PC-9 (cell line): ENCODE results near the gene ZFP91. TPM values are rescaled to one million over a fixed set of nuclear protein-coding genes. Genes with fewer than 3 reads are reported as not detected.

Experiments used
- BruUV-seq: library from RNA; stranded (reverse); fragments of 400-500 nt; replicated peaks from 2 replicates; lab custom pipeline; 2021; lab: Mats Ljungman, UMichigan
- CTCF ChIA-PET: fragments of 300-600 bp; sonication (Branson Sonifier 250); formaldehyde crosslinking; loops from one replicate; lab custom pipeline; 2022; ENCODE audit warnings: antibody characterized with exemption; lab: Charles Lee
- POLR2A ChIA-PET: fragments of 300-600 bp; sonication (Branson Sonifier 250); formaldehyde crosslinking; loops from one replicate; lab custom pipeline; 2022; ENCODE audit warnings: antibody characterized with exemption; ENCODE audit not compliant: unreplicated experiment; lab: Charles Lee
- DNase-seq, 2 experiments: peaks; one replicate each; pipeline versions ENCODE4 v3.0.0 to v3.0.0-alpha.2; 2015 to 2022; ENCODE audit warnings: mixed read lengths in 1 of 2
- H2AFZ ChIP-seq: fragments of 200-600 bp; sonication (generic); 2 replicates; pipeline ENCODE4 v1.8.1; 2017; ENCODE audit warnings: antibody characterized with exemption
- H3F3A ChIP-seq: fragments of 200-600 bp; sonication (generic); 2 replicates; pipeline ENCODE4 v1.8.1; 2017; ENCODE audit warnings: antibody characterized with exemption, mild to moderate bottlenecking, low read depth; ENCODE audit not compliant: insufficient read depth
- H3K27ac ChIP-seq: fragments of 200-600 bp; sonication (generic); 2 replicates; pipeline ENCODE4 v1.6.1; 2016; ENCODE audit warnings: mixed run types
- H3K27me3 ChIP-seq: fragments of 200-600 bp; sonication (generic); 2 replicates; pipeline ENCODE4 v1.6.1; 2016; ENCODE audit warnings: low read depth, mixed run types; ENCODE audit not compliant: insufficient read depth
- H3K36me3 ChIP-seq: fragments of 200-600 bp; sonication (generic); 2 replicates; pipeline ENCODE4 v1.6.1; 2016; ENCODE audit warnings: low read depth, mixed run types
- H3K4me1 ChIP-seq: fragments of 200-600 bp; sonication (generic); replicated peaks from 2 replicates; pipeline ENCODE4 v1.6.1; 2016; ENCODE audit warnings: mixed run types; ENCODE audit not compliant: insufficient read depth
- H3K4me2 ChIP-seq: fragments of 200-600 bp; sonication (generic); 2 replicates; pipeline ENCODE4 v1.6.1; 2017; ENCODE audit warnings: mixed run types
- H3K4me3 ChIP-seq: fragments of 200-600 bp; sonication (generic); 2 replicates; pipeline ENCODE4 v1.6.1; 2016; ENCODE audit warnings: mixed run types
- H3K79me2 ChIP-seq: fragments of 200-600 bp; sonication (generic); 2 replicates; pipeline ENCODE4 v1.6.1; 2017; ENCODE audit warnings: low read depth, mixed run types
- H3K9me2 ChIP-seq: fragments of 200-600 bp; sonication (generic); 2 replicates; pipeline ENCODE4 v1.8.1; 2017; ENCODE audit warnings: mild to moderate bottlenecking; ENCODE audit not compliant: insufficient read depth
- H3K9me3 ChIP-seq: fragments of 200-600 bp; sonication (generic); 2 replicates; pipeline ENCODE4 v1.8.1; 2016; ENCODE audit warnings: low read depth; ENCODE audit not compliant: insufficient read depth
- H4K20me1 ChIP-seq: fragments of 200-600 bp; sonication (generic); 2 replicates; pipeline ENCODE4 v1.8.1; 2017; ENCODE audit not compliant: insufficient read depth
- EZH2 ChIP-seq: fragments of 200-600 bp; sonication (generic); IDR thresholded peaks from 2 replicates; pipeline ENCODE4 v1.8.0; 2017; ENCODE audit warnings: antibody characterized with exemption, low read depth
- intact Hi-C: fragments of 100-400 bp; cut with micrococcal nuclease; formaldehyde crosslinking; loops from one replicate; pipeline ENCODE4 v1.10.0; 2022; ENCODE audit not compliant: unreplicated experiment
- total RNA-seq: library from RNA; stranded (reverse); gene quantifications from 2 replicates; pipeline ENCODE4 v1.2.3, GENCODE V29; 2021
- TF ChIP-seq, protein P1 (sequence below): fragments of 200-600 bp; sonication (generic); conservative IDR thresholded peaks from 2 replicates; pipeline ENCODE4 v1.6.1; 2017; ENCODE audit warnings: mixed run types, antibody characterized with exemption, mild to moderate bottlenecking, moderate library complexity

The ZFP91 gene
- total RNA-seq, 1 experiment from 2014 or later: 67.5 TPM

DNA sequence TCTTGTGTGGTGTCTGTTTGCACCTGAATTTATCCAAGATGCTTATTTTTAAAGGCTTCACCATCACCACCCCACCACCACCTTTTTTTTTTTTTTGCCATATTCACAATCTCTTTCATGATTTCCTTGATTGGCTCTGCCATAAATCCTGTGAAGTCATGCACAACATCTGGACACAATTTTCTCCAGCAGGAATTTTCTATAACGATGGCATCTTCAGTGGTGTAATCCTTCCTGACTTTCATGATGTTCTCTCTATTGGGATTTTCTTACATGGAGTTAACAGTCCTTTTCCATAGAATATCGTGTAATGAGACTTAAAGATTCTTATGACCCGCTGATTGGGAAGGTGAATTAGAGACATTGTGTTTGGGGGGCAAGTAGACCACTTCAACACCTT lies 17.8 kb downstream of the ZFP91 start:
- no peaks in the 10 kb centered on the region for H3K4me1 ChIP-seq
- H3K4me2 ChIP-seq: no peak overlapping the region
- H3K36me3 ChIP-seq: peaks cover 17% of the 10 kb centered on the region; the same call in 1 of the 2 replicates
- CTCF ChIA-PET: no interaction called here
- peaks cover 97% of the 10 kb centered on the region for H3K79me2 ChIP-seq
- no peaks in the 10 kb centered on the region for H3K9me2 ChIP-seq
- H4K20me1 ChIP-seq: peaks cover 62% of the 10 kb centered on the region
- H2AFZ ChIP-seq: no peak overlapping the region
- TF ChIP-seq EZH2: no peak
- BruUV-seq: no TSS peak
- no peaks in the 10 kb centered on the region for H3F3A ChIP-seq
- no peak for DNase-seq
- no peak overlapping the region for H3K4me3 ChIP-seq
- intact Hi-C loops: no loop called here
- H3K9me3 ChIP-seq: no peaks in the 10 kb centered on the region
- H3K27me3 ChIP-seq: no peaks in the 10 kb centered on the region
- no peak overlapping the region for H3K27ac ChIP-seq
- POLR2A ChIA-PET: no interaction called here

DNA sequence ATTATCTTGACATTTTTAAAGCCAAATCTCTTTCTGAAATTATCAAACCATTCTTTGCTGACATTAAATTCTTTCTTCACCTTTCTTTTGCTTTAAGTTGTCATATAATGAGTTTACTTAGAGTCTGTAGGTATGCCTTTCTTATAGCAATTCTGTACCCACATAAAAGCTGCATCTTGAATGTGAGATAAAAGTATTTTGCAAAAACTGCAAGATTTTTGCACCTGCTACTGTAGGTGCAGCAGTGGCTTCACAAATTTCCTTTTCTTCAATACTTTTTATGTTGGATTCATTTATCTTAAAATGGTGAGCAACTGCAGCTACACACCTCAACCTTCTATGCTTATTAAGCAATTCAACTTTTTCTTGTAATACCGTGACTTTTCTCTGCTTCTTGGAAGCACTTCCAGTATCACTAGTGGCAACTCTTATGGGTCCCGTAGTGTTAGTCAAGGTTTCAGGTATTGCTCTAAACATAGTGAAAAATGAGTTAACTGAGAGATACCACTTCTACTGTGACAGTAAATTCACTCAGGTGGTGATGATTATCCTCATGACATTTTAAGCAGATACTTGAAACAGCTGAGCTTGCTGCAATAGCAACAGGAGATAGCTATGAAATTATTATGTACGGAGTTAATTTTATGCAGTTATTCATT lies 18.8 kb downstream of the ZFP91 start:
- BruUV-seq: no TSS peak
- Histone ChIP-seq H3K9me2 (no peaks in the 10 kb centered on the region), H3K9me3 (no peaks in the 10 kb centered on the region), H3K27ac (no peak overlapping the region), H3K27me3 (no peaks in the 10 kb centered on the region), H3K4me3 (no peak overlapping the region), H3K79me2 (peaks cover 97% of the 10 kb centered on the region), H4K20me1 (peaks cover 65% of the 10 kb centered on the region), H2AFZ (no peak overlapping the region), H3K36me3 (peaks cover 17% of the 10 kb centered on the region; the same call in 1 of the 2 replicates), H3K4me2 (no peak overlapping the region), H3K4me1 (no peaks in the 10 kb centered on the region), H3F3A (no peaks in the 10 kb centered on the region)
- CTCF ChIA-PET: no interaction called here
- TF ChIP-seq, protein P1, sequence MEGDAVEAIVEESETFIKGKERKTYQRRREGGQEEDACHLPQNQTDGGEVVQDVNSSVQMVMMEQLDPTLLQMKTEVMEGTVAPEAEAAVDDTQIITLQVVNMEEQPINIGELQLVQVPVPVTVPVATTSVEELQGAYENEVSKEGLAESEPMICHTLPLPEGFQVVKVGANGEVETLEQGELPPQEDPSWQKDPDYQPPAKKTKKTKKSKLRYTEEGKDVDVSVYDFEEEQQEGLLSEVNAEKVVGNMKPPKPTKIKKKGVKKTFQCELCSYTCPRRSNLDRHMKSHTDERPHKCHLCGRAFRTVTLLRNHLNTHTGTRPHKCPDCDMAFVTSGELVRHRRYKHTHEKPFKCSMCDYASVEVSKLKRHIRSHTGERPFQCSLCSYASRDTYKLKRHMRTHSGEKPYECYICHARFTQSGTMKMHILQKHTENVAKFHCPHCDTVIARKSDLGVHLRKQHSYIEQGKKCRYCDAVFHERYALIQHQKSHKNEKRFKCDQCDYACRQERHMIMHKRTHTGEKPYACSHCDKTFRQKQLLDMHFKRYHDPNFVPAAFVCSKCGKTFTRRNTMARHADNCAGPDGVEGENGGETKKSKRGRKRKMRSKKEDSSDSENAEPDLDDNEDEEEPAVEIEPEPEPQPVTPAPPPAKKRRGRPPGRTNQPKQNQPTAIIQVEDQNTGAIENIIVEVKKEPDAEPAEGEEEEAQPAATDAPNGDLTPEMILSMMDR: no peak
- POLR2A ChIA-PET: no interaction called here
- no peak for DNase-seq
- intact Hi-C loops: no loop called here

DNA sequence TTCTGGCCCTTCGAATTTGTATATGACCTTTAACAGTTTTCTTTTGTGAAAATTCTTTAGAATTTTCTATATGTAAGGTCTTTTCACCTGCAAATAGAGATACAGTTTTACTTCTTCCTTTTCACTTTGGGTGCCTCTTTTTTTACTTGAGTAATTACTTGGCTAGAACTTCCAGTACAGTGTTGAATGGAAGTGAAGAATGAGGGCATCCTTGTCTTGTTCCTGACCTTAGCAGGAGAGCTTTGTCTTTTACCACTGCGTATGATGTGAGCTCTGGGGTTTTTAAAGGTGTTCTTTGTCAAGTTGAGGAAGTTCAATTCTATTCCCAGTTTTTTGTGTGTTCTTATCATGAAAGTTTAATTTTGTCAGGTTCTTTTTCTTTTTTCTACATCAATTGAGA lies 21.6 kb downstream of the ZFP91 start:
- H3K4me2 ChIP-seq: no peak overlapping the region
- H3K36me3 ChIP-seq: 0 out of 2 replicates have a peak, but pooled peaks cover 10% of the 10 kb centered on the region
- peaks cover 80% of the 10 kb centered on the region for H4K20me1 ChIP-seq
- no peak overlapping the region for H3K27ac ChIP-seq
- H3F3A ChIP-seq: peaks cover 7% of the 10 kb centered on the region; the same call in 1 of the 2 replicates
- no peak overlapping the region for H3K4me3 ChIP-seq
- no peaks in the 10 kb centered on the region for H3K9me3 ChIP-seq
- TF ChIP-seq, protein P1: no peak
- TF ChIP-seq EZH2: no peak
- peaks cover 98% of the 10 kb centered on the region for H3K79me2 ChIP-seq
- no peaks in the 10 kb centered on the region for H3K27me3 ChIP-seq
- H2AFZ ChIP-seq: no peak overlapping the region
- intact Hi-C loops: no loop called here
- BruUV-seq: no TSS peak
- POLR2A ChIA-PET: no interaction called here
- CTCF ChIA-PET: interaction anchor here (0.6 kb wide), 1 partner anchor 797 kb away, joined by 5 read pairs; no protein-coding TSS in a partner anchor
- H3K9me2 ChIP-seq: no peaks in the 10 kb centered on the region
- no peaks in the 10 kb centered on the region for H3K4me1 ChIP-seq
- no peak for DNase-seq
